Measurements from ENCODE around the gene RHOBTB1. TPM values are rescaled to one million over a fixed set of nuclear protein-coding genes. Genes with fewer than 3 reads are reported as not detected.

Gene RHOBTB1
- total RNA-seq, 1 experiment from 2014 or later = 2.5 TPM

GRCh38 chr10:60954035-60954434 lies 10.1 kb upstream of the RHOBTB1 start:
- Mint-ChIP-seq H3K4me1 (no peaks in the 10 kb centered on the region), H3K36me3 (ENCODE audit: insufficient read depth in 1 of 3, low read depth in 3 of 3) (no peaks in the 10 kb centered on the region), H3K4me3 (no peak overlapping the region), H3K9me3 (no peaks in the 10 kb centered on the region), H3K27me3 (ENCODE audit: low read depth) (no peaks in the 10 kb centered on the region), H3K27ac (no peak overlapping the region)
- H3K4ac ChIP-seq (ENCODE audit: low read depth, low read length) = no peak overlapping the region
- H3T11ph ChIP-seq (ENCODE audit: low read length) = no peak overlapping the region
- no peak overlapping the region for H3K9ac ChIP-seq (ENCODE audit: extremely low read depth, insufficient read length, low read length)
- no peaks in the 10 kb centered on the region for H3K9me3 ChIP-seq (ENCODE audit: control insufficient read depth, low read depth, low read length)
- H4K5ac ChIP-seq (ENCODE audit: insufficient read length, low read depth, low read length) = no peak overlapping the region
- H3K56ac ChIP-seq (ENCODE audit: insufficient read length, low read depth, low read length) = no peak overlapping the region
- no peaks in the 10 kb centered on the region for H3K79me2 ChIP-seq (ENCODE audit: insufficient read depth, low read length)
- H4K91ac ChIP-seq (ENCODE audit: insufficient read length, low read depth, low read length) = no peak overlapping the region
- no peak overlapping the region for H2BK20ac ChIP-seq (ENCODE audit: low read depth, low read length, poor library complexity, severe bottlenecking)
- H2BK120ac ChIP-seq (ENCODE audit: low read depth, low read length, poor library complexity, severe bottlenecking) = no peak overlapping the region
- no CpG with 5 or more reads among the region's 1 CpG for WGBS (ENCODE audit: extremely low coverage, insufficient read length, low lambda C conversion rate)
- no peaks in the 10 kb centered on the region for H3K4me1 ChIP-seq (ENCODE audit: insufficient read depth, low read length)
- H3K23me2 ChIP-seq (ENCODE audit: insufficient read length, low read depth, low read length, poor library complexity, severe bottlenecking) = no peaks in the 10 kb centered on the region
- no peaks in the 10 kb centered on the region for H3K79me1 ChIP-seq (ENCODE audit: insufficient read depth, low read depth, low read length, poor library complexity, severe bottlenecking)
- H3K23ac ChIP-seq (ENCODE audit: insufficient read length, low read depth, low read length) = no peak overlapping the region
- no peak overlapping the region for H2BK15ac ChIP-seq (ENCODE audit: low read depth, low read length)
- H3K27ac ChIP-seq (ENCODE audit: insufficient read length, low read depth, low read length) = no peak overlapping the region
- DNase-seq = no peak
- no peak overlapping the region for H3K4me2 ChIP-seq (ENCODE audit: insufficient read depth, insufficient read length, low read length)
- H3K27me3 ChIP-seq (ENCODE audit: insufficient read depth, low read length) = no peaks in the 10 kb centered on the region
- no peak overlapping the region for H2BK5ac ChIP-seq (ENCODE audit: insufficient read length, low read length)
- H2AFZ ChIP-seq (ENCODE audit: low read length) = no peak overlapping the region
- no peak overlapping the region for H3K14ac ChIP-seq (ENCODE audit: insufficient read depth, low read length)
- TF ChIP-seq, protein P1, sequence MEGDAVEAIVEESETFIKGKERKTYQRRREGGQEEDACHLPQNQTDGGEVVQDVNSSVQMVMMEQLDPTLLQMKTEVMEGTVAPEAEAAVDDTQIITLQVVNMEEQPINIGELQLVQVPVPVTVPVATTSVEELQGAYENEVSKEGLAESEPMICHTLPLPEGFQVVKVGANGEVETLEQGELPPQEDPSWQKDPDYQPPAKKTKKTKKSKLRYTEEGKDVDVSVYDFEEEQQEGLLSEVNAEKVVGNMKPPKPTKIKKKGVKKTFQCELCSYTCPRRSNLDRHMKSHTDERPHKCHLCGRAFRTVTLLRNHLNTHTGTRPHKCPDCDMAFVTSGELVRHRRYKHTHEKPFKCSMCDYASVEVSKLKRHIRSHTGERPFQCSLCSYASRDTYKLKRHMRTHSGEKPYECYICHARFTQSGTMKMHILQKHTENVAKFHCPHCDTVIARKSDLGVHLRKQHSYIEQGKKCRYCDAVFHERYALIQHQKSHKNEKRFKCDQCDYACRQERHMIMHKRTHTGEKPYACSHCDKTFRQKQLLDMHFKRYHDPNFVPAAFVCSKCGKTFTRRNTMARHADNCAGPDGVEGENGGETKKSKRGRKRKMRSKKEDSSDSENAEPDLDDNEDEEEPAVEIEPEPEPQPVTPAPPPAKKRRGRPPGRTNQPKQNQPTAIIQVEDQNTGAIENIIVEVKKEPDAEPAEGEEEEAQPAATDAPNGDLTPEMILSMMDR (conservative IDR thresholded peaks at IDR 0.05) = no peak
- H3K18ac ChIP-seq (ENCODE audit: insufficient read length, low read depth, low read length) = no peak overlapping the region
- H2AK5ac ChIP-seq (ENCODE audit: insufficient read length, low read length) = no peak overlapping the region
- no peak overlapping the region for H2BK12ac ChIP-seq (ENCODE audit: insufficient read length, low read depth, low read length)
- H4K20me1 ChIP-seq (ENCODE audit: control insufficient read depth, insufficient read depth, insufficient read length) = no peaks in the 10 kb centered on the region
- H4K8ac ChIP-seq (replicated peaks; ENCODE audit: insufficient read length, low read depth, low read length) = no peak overlapping the region

Data from H9 (cell line).